GM21447 (cell line): ENCODE measurements around the gene SLC10A7.

Experiments used
- ATAC-seq: cut with Tn5 transposase; IDR thresholded peaks from one replicate; pipeline ENCODE4 v1.9.1; 2021; ENCODE audit not compliant: unreplicated experiment

Gene SLC10A7

GRCh38 chr4:146495269-146495668 lies 26.5 kb downstream of the SLC10A7 start:
- ATAC-seq: no peak

GRCh38 chr4:146494143-146494542 lies 27.6 kb downstream of the SLC10A7 start:
- no peak for ATAC-seq

- ATAC-seq: no peak
These were observed 31.6 kb downstream of the SLC10A7 start for GRCh38 chr4:146490106-146490505.

- ATAC-seq: no peak
These were observed 33.1 kb downstream of the SLC10A7 start for GRCh38 chr4:146488495-146489174.

- ATAC-seq: peak; percentile 87
These were observed 35.2 kb downstream of the SLC10A7 start for GRCh38 chr4:146486565-146486964.

- ATAC-seq: no peak
These were observed 35.8 kb downstream of the SLC10A7 start for GRCh38 chr4:146485968-146486367.

- ATAC-seq: no peak
These were observed 39.0 kb downstream of the SLC10A7 start for GRCh38 chr4:146482788-146483187.

GRCh38 chr4:146481246-146481645 lies 40.5 kb downstream of the SLC10A7 start:
- no peak for ATAC-seq

GRCh38 chr4:146478009-146478408 lies 43.7 kb downstream of the SLC10A7 start:
- ATAC-seq: no peak

GRCh38 chr4:146477054-146477453 lies 44.7 kb downstream of the SLC10A7 start:
- no peak for ATAC-seq

- ATAC-seq: no peak
These were observed 49.3 kb downstream of the SLC10A7 start for GRCh38 chr4:146472404-146472803.

- ATAC-seq: no peak
These were observed 51.1 kb downstream of the SLC10A7 start for GRCh38 chr4:146470604-146471003.

- no peak for ATAC-seq
These were observed 52.7 kb downstream of the SLC10A7 start for GRCh38 chr4:146469022-146469421.

GRCh38 chr4:146465628-146466027 lies 56.1 kb downstream of the SLC10A7 start:
- no peak for ATAC-seq

GRCh38 chr4:146462251-146462650 lies 59.5 kb downstream of the SLC10A7 start:
- no peak for ATAC-seq

- peak; percentile 89 for ATAC-seq
These were observed 63.1 kb downstream of the SLC10A7 start for GRCh38 chr4:146458594-146458993.

- no peak for ATAC-seq
These were observed 65.1 kb downstream of the SLC10A7 start for GRCh38 chr4:146456681-146457080.

GRCh38 chr4:146453181-146453807 lies 68.4 kb downstream of the SLC10A7 start:
- ATAC-seq: no peak

- peak; percentile 76 for ATAC-seq
These were observed 71.2 kb downstream of the SLC10A7 start for GRCh38 chr4:146450524-146450923.

- ATAC-seq: no peak
These were observed 75.2 kb downstream of the SLC10A7 start for GRCh38 chr4:146446555-146446954.

- no peak for ATAC-seq
These were observed 76.3 kb downstream of the SLC10A7 start for GRCh38 chr4:146445198-146446150.

- no peak for ATAC-seq
These were observed 78.2 kb downstream of the SLC10A7 start for GRCh38 chr4:146443525-146443924.
